Urothelium cell line (cell line): ENCODE data around the gene ADAMTSL1.

Source experiments
- DNase-seq: peaks from one replicate; pipeline ENCODE4 v3.0.0; 2011; ENCODE audit warnings: low spot score, mixed read lengths
- FAIRE-seq: peaks from 2 replicates; lab custom pipeline; 2011; peaks lifted over from hg19 to GRCh38; lab: Jason Lieb, UNC

The ADAMTSL1 gene

DNA sequence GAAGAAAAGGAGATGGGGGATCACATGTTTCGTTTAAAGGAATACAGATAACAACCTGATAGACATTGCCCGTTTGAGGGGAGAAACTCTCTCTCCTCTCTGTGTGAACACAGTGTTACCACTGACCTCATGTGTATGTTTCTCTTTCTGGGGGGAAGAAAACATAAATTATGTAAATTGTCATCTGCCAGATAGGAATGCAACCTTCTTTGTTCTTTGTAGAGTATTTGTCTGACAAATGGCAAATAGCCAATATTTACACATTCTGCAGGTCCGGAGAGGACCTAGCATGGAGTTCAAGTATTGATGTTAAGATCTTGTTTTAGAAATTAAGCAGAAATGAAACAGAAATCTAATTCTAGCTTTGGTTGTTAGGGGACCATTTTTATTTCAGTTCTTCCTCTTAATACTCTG, 282.8 kb downstream of the ADAMTSL1 start:
- FAIRE-seq (no peak), DNase-seq (no peak)

- DNase-seq (no peak), FAIRE-seq (no peak)
These were observed 285.9 kb downstream of the ADAMTSL1 start for GRCh38 chr9:18759827-18760226.

DNA sequence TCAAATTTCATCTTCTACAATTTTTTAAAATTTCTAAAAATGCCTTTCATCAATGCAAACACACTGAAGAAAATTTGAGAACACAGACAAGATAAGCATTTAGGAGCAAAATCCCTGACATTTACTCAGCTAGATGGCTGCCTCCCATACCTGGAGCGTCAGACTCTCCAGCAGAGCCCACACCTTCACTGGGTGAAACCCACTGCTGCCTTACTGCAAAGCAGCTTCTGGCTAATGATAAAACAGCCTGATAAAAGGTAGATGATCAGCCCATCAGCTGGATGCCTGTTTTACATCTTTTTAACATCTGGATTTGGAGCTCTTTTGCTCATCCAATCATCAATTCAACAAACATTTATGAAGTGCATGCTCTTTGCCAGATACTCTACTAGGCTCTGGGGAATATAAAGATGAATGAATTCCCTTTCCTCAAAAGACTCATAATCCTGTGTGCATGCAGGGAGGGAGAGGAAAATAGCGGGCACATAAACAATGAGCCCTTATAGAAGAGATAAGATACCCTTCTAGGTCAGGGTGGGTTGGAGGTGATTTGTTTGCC, 287.9 kb downstream of the ADAMTSL1 start:
- no peak for FAIRE-seq
- no peak for DNase-seq

- FAIRE-seq: no peak
- DNase-seq: no peak
These were observed 293.1 kb downstream of the ADAMTSL1 start for GRCh38 chr9:18766989-18767550.

- FAIRE-seq (no peak), DNase-seq (no peak)
These were observed 295.1 kb downstream of the ADAMTSL1 start for GRCh38 chr9:18768951-18769622.

GRCh38 chr9:18770131-18770908, 296.4 kb downstream of the ADAMTSL1 start:
- FAIRE-seq (no peak), DNase-seq (no peak)

GRCh38 chr9:18771011-18771410, 297.1 kb downstream of the ADAMTSL1 start:
- FAIRE-seq: no peak
- no peak for DNase-seq

DNA sequence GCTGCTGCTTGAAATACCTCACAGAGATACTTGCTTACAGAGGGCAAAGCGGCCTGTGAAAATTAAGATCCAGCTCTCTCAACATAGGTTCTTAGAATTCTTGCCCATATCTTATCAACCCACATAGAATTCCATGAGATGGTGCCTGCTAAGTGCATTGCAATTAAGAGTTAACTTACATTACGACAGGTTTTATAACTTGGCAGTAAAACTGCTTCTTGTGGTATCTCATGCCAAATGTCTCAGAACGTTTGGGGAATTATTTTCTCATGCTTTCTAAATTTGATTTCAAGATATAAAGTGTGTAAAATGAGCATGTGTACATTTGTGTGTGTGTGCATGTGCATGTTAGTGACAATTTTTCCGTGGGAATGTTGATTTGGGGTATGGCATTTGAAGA, 297.8 kb downstream of the ADAMTSL1 start:
- FAIRE-seq: no peak
- no peak for DNase-seq

DNA sequence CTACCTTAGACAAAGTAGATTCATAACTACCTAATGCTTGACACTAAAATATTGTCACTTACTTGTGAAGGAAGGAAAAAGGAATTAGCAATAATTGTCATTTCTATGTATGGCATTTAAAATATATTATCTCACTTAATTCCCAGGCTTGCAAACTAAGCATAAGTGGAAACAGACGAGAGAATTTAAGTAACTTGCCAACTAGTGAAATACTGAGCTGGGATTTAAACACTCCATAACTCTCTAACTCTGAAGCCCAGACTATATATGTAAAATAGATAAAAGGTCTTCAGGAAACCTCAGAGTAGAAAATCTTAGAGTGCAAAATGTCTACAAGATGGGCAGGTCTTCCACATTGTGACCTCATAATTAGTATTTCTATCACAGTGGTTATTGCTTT, 301.3 kb downstream of the ADAMTSL1 start:
- FAIRE-seq (no peak), DNase-seq (no peak)

DNA sequence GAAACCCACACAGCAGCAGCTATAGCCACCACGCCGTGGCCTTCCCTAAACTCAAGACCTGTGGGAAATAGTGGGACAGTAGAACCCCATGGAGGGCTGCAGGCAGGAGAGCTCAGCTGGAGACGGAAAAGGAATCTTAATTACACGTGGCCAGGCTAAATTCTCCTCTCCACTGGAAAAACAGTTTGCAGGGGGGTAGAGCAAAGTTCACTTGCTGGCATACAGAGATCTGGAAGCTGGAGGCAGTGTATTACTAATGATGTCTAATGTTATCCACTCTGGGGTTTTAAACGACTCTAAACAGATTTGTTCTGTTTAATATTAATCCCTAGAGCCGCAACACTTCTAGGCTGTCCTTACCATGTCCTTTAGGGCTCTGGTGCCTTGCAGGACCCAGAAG, 302.0 kb downstream of the ADAMTSL1 start:
- DNase-seq (no peak), FAIRE-seq (no peak)

- FAIRE-seq: no peak
- DNase-seq: no peak
These were observed 303.2 kb downstream of the ADAMTSL1 start for GRCh38 chr9:18776836-18777820.

DNA sequence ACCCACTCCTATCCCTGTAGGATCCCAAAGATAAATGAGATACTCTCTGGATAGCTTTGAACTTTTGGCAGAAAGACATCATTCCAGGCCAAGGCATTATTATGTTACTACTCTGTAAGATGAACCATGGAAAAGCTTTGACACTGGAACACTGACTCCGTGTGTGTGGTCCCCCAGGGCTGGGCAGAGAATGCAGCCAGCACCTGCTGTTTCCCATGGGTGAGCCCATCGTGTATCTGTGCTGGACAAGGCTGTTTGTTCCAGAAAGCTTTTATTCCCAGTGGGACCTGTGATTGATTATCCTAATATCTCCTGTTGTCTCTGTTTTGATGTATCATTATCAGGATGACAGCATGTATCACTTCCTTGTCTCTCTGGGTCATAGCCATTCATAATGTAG, 304.2 kb downstream of the ADAMTSL1 start:
- DNase-seq (no peak), FAIRE-seq (no peak)

DNA sequence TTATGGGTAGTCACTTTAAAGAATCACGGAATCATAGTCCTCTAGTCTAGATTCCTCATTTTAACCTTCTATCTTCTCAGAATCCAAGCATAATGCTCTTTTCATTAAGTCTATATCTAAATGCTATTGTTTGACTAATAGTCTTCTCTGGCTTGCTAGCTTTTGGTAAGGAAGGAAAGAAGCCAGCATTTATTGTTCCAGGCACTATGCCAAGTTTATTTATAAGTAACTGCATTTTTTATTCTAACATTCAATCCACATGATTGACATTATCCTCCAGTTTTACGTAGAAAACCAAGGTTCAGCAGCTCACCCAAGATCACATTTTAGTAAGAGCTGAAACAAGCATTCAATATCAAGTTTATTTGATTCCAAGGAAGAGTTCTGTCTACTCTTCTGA, 304.9 kb downstream of the ADAMTSL1 start:
- FAIRE-seq (no peak), DNase-seq (no peak)

- FAIRE-seq (no peak), DNase-seq (no peak)
These were observed 310.0 kb downstream of the ADAMTSL1 start for GRCh38 chr9:18783909-18784308.

DNA sequence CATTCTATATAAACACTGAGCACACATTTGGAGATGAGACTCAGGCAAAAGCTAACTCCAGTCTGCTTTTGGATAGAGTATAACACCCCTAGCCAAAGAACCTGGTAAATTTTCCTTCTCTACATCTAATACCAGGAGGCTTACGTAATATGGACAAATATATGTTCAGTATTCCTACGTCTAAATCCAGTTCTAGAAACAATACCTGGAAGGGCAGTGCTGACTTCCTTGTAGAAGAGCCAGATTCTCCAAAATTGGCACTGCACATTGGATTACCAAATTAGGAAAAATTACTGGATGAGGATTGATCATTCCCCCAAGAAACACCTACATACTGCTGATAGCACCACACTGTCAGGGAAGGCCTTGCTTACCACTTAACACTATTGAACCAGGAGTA, 311.7 kb downstream of the ADAMTSL1 start:
- DNase-seq (no peak), FAIRE-seq (no peak)

DNA sequence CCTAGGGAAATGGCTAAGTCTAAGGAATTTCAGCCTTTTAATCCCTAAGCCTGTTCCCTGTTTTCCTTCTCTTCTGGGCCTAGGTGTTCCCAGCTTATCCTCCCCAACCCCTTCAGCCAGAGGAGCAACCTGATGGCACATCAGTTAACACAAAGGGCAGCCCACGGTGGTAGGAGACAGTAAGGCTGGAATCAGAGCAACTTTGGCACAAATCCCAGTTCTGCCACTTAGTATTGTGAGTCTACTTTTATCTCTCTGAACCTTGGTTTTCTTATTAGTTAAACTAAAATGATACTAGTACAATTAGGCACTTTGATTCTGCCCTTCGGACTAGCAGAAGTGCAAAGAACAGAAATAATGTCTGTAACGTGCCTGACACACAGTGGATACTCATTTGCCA, 312.2 kb downstream of the ADAMTSL1 start:
- DNase-seq (no peak), FAIRE-seq (no peak)

DNA sequence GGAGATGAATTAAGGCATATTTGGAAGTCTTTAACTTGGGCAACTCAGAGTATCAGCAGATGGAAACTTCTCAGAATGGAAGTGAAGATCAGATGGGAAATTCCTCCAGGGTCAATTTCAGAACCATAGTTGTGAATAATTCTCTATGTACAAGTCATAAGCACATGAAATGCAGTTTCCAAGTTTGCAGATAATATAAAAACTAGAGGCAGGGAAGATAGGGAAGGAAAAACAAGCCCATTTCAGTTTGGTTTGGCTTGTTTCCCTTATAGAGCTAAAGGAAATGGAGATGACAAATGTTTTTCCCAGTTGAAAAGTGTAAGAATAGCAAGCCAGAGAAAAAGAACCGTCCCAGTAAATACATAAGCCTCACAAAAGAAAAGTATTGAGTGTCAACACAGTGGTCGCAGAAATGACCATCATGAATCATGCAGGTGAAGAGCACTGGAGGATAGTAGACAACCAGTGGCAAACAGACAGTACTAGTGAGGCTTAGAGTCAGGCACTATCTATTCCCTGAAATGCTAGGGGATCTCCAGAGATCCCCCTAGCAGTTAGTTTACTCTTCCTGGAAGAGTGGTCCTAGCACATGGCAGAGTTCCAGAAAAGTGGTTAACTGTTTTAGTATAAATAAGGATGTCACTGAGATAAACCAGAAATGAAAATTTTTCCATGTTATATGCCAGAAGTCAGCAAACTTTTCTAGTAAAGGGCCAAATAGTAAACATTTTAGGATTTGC, 313.1 kb downstream of the ADAMTSL1 start:
- no peak for FAIRE-seq
- DNase-seq: no peak

- no peak for FAIRE-seq
- DNase-seq: no peak
These were observed 314.3 kb downstream of the ADAMTSL1 start for GRCh38 chr9:18788256-18788655.

- FAIRE-seq: no peak
- DNase-seq: peak; percentile 9
These were observed 317.1 kb downstream of the ADAMTSL1 start for GRCh38 chr9:18791074-18791473.

DNA sequence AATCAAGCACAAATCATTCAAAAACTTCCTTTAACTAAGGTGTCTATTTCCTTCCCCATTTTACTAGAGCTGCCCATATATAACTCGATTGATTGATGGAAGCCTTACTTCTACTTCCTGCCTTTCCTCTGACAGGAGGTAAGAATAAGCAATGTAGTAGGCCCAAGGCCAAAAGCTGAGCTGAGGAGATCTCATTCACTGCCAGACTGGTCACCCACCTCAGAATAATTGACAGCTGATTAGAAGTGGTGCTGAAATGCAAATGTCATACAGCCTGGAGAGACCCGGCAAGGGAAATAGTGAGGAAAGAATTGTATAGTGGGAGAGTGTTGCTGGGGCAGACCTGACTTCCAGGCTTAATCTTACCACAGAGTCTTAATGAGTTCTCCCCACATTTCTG, 319.2 kb downstream of the ADAMTSL1 start:
- FAIRE-seq (no peak), DNase-seq (no peak)
